Dermis blood vessel endothelial cell (primary cell): ENCODE results near the gene MRPS16. TPM values are rescaled to one million over a fixed set of nuclear protein-coding genes. Genes with fewer than 3 reads are reported as not detected.
A peak's percentile ranks its signal among the peaks of the same experiment; 100 is the strongest.
"Not testable (repeated sequence)": the region's sequence is repeated elsewhere in the genome, so short reads cannot be mapped to it uniquely, and the experiment has no call there.

ENCODE experiments used
- DNase-seq: peaks from one replicate; pipeline ENCODE4 v3.0.0; 2010
- total RNA-seq: library from RNA; depleted of rRNA; stranded (reverse); fragments of >200 nt; gene quantifications from 2 replicates; pipeline ENCODE4 v1.2.3, GENCODE V29; 2014

MRPS16 gene
- total RNA-seq = 61.1 and 73.5 TPM in 2 replicates

DNA sequence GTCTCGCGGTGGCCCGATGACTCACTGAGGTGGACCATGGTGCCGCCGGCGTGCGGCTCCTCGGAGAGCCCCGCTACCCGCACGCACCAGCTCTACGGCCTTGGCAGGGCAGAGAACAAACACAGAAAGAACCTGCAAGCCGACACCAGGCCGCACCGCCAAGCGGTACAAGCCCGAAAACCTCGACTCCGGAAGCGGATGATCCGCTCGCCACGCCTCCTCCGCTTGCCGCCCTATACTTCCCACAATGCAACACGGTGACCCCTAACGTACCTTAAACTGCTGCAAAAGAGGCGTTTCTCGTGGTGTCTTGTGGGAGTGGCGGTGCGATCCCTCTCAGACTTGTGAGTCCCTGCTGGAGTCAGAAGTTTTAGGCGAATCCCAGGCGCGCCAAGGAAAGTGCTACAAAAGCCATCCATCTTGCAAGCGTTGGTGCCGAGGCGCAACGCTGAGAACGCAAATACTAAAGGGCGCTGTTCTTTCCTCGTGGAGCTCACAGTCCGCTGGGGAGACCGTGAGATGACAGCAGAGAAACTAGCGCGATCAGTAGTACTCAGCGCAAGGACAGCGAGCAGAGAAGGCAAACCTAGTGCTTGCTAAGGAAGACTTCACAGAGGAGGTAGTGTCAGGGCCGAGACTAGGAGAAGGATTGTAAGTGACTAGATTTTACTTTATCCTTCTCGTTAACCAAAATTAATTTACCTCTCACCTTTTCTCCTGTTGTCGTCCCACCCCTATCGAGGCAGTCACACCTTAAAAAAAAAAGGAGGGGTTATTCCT, at the start of gene MRPS16:
Gene MRPS16 (minus strand): TSS at position 200 of the 780 bp plus-strand sequence. CDS start 162 bp downstream, at position 38.
- peak; percentile 98 for DNase-seq

DNA sequence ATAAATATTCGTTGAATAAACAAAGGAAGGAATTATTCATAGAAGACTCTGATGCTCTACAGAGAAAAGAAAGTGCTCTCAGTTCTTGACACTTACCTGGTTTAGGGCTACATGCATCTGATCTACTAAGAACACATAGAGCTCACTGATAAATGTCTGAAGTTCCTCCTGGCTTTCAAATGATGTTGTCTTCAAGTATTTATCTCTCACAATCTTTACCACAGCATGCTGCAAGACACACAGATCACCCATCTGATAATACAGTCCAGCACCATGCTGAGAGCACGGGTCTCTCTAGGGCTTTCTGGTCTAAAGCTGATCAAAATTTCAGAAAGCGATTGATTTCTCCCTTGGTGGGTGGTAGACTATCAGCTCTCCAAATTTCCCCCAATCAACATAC, 44.5 kb upstream of the MRPS16 start:
- no peak for DNase-seq

DNA sequence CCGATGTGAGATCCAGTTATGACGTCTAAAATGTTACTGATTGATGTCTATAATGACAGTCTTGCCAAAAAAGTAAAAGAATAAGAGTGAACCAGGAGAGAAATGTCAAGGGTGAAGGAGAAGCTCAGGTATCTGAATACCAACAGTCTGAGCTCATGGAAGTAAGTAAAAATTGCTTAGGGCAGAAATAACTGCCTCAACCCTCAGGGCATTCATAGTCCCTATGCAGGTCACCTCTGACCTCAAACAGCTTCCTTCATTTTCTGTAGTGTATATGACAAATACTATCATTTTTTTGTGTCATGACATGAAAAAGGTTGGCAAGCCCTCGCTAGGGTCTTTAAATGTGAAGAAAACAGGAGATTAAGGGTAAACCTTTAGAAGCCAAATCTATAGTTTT, 41.0 kb upstream of the MRPS16 start:
- DNase-seq = no peak

DNA sequence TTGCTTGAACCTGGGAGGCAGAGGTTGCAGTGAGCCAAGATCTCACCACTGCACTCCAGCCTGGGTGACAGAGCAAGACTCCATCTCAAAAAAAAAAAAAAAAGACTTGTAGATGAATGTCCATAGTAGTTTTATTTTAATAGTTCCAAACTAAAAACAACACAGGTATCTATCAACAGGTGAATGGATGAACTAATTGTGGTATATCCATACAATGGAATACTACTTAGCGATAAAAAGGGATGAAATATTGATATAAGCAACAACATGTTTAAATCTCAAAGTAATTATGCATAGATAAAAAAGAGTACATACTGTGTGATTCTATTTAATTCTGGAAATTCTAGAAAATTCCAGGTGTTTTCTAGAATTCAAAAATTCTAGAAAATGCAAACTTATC, 37.5 kb upstream of the MRPS16 start:
- DNase-seq = no peak

- no peak for DNase-seq
Measured at GRCh38 chr10:73287441-73287840, 35.0 kb upstream of the MRPS16 start.

- no peak for DNase-seq
Measured at GRCh38 chr10:73281097-73281496, 28.7 kb upstream of the MRPS16 start.

DNA sequence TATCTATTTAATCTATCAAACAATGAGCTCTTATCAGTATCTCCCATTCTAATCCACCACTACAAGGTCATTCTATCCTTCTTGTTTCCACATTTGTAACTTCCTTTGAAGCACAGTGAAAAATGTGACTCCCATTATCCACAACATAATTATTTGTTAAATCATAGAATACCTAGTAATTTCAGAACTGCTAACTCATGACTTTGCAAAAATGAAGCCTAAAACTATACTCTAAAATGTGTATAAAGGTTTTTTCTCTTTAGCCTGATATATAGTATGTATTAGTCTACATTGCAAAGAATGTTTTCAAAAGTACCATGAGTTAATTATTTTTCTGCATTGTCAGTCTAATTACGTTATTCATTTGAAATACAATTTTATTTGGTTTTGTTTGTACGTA, 12.0 kb upstream of the MRPS16 start:
- DNase-seq = no peak

DNA sequence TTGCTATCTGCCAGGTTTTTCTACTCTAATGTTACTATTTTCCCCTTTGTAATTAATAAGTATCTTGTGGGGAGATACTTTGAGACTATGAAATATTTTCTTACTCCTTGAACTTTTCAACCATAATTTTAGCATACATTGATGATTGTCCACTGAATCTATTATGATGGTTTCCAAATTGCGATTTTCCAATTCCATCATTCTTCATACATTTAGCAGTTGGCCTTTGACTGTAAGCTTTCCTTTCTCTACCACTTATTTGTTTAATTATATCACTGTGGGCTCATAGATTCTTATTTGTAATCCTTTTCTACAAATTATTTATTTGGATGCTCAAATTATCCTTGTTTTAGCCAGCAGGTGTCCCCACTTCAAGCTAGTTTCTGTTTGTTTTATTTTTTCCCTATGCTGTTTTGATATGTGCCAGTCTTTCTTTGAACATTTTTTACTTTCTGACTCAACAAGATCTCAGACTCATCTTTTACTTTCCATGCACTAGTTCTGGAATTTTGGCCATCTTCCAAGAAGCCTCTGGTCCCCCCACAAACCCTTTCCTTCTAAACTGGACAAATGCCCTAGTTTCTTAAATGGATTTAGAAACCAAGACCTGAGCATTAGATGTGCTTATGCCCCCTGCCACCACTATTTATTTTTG, 11.4 kb upstream of the MRPS16 start:
- DNase-seq = peak; percentile 49

- no peak for DNase-seq
Measured at GRCh38 chr10:73262880-73263555, 10.6 kb upstream of the MRPS16 start.

GRCh38 chr10:73262105-73262730, 9.8 kb upstream of the MRPS16 start:
- DNase-seq = peak; percentile 53

DNA sequence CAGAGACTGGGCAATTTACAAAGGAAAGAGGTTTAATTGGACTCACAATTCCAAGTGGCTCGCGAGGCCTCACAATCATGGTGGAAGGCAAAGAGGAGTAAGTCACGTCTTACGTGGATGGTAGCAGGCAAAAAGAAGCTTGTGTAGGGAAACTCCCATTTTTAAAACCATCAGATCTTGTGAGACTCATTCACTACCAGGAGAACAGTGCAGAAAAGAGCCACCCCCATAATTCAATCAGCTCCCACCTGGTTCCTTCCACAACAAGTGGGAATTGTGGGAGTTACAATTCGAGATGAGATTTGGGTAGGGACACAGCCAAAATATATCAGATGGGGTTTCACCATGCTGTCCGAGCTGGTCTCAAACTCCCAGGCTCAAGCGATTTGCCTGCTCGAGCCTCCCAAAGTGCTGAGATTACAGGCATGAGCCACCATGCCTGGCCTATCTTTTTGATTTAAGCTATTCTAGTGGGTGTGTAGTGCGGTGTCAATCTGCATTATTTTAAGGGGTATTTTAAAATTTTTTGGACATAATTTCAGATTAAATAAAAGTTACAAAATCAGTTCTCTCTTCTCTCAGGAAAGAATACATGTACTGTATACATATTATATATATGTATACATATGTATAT, 9.0 kb upstream of the MRPS16 start:
- no peak for DNase-seq

GRCh38 chr10:73258612-73259011, 6.2 kb upstream of the MRPS16 start:
- not testable (repeated sequence) for DNase-seq

DNA sequence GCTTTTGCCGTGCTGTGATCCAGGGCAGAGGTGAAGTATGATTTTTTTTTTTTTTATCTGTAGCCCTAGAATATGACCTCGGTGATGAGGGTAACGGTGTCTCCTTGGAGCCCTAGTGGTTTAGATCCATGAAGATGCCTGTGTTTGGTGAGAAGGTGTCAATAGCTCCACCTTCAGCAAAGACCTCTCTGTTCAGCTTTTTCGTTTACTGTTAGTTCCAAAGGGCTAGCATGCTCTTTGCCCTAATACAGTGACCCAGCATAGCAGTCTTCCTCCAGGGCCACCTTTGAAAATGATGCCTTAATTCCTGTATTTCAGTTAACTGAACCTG, 746 bp upstream of the MRPS16 start:
- DNase-seq = peak; percentile 21

- DNase-seq = peak; percentile 25
Measured at GRCh38 chr10:73251683-73252444, 580 bp downstream of the MRPS16 start.

DNA sequence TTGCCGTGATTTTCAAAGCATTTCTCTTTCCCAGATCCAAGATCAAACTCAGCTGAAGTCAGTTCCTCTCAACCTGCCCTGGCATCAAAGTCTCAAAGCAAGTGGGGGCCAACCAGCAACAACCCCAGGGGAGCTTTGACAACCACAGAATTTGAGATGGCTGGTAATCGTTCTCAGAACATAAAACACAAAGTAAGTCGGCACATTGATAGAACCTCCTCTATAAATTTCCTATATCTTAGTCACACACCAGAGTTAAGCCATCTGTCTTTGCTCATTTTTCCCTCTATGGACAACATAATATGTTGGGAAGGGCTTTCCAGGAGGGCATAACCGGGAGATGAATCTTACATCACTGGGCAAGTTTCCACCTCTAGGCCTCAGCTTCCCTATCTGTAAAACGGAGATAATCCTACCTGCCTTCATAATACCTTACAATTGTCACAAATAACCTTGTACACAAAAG, 4.2 kb downstream of the MRPS16 start:
- DNase-seq = no peak

- peak; percentile 6 for DNase-seq
Measured at GRCh38 chr10:73247509-73248258, 4.8 kb downstream of the MRPS16 start.

- DNase-seq = peak; percentile 97
Measured at GRCh38 chr10:73246646-73247508, 5.6 kb downstream of the MRPS16 start, which contains the start of gene DNAJC9. Gene DNAJC9 (minus strand): TSS chr10:73247255. CDS start chr10:73247189, 66 bp downstream.

- peak; percentile 21 for DNase-seq
Measured at GRCh38 chr10:73246322-73246645, 6.2 kb downstream of the MRPS16 start.

DNA sequence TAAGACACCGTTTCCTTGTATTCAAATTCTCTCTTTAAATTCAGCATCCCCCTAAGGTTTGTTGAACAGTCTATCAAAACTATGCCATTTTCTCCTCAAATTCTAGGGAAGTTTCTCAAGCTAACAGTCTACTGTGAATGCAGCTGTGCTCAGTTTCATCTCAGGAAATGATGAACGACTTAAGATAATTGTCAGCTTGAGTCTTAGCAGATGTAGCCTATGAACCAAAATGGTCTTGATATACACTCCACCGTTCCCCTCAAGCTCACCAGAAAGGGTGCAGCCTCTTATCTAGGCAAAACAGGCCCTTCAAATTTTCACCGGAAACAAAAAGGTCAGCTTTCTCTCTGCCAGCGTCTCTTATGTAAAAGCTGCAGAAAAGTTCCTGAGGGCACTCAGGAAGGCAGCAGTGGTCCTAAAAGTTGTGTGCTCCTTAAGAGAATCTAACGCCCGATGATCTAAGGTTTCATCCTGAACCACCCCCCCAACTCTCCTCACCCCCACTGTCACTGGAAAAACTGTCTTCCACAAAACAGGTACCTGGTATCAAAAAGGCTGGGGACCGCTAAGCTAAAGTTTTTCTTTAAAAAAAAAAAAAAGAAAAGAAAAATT, 7.5 kb downstream of the MRPS16 start:
- peak; percentile 32 for DNase-seq

DNA sequence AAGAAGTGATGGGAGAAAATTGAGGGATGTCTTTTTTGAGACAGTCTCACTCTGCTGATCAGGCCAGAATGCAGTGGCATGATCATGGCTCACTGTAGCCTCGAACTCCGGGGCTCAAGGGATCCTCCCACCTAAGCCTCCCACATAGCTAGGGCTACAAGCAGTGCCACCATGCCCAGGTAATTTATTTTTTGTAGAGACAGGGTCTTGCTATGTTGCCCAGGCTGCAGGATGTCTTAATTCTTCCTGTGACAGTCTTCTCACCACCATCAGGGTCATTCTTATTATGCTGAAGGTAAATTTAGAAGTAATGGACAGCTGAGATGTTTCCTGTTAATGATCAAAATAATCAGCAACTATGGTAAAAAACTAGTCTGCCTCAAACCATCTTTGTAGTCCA, 12.5 kb downstream of the MRPS16 start:
- DNase-seq = no peak
